Measurements from ENCODE around the gene OR51V1.

DNA sequence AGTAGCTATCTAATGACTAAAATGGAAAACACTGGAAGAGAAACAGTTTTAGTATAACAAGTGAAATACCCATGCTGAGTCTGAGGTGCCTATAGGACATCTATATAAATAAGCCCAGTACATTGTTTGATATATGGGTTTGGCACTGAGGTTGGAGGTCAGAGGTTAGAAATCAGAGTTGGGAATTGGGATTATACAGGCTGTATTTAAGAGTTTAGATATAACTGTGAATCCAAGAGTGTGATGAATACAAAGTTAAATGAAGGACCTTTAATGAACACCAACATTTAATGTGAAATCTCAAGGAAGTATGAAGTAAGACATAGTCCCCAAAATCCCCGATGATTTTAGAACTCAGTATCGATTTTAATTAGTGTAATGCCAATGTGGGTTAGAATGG lies 36.9 kb upstream of the OR51V1 start:
- TF ChIP-seq CTCF (IDR thresholded peaks at IDR 0.05) (no peak), EZH2 (IDR thresholded peaks at IDR 0.05; ENCODE audit: borderline replicate concordance, insufficient read depth, low read depth, low read length, poor library complexity, severe bottlenecking) (no peak)

All from B cell (primary cell).